Ureter (tissue), 1 donor: ENCODE measurements around the gene COL18A1. TPM values are rescaled to one million over a fixed set of nuclear protein-coding genes. Genes with fewer than 3 reads are reported as not detected.

Source experiments
- DNase-seq: peaks from one replicate; pipeline ENCODE4 v3.0.0-alpha.2; 2020; ENCODE audit warnings: low spot score
- total RNA-seq: library from RNA; stranded (reverse); gene quantifications from one replicate; pipeline ENCODE4 v1.2.4, GENCODE V29; 2023
- donor health status: DM: yes; HTN: yes; CAD: no.

Gene COL18A1
- total RNA-seq, 1 donor from 2014 or later: 90.4 TPM

DNA sequence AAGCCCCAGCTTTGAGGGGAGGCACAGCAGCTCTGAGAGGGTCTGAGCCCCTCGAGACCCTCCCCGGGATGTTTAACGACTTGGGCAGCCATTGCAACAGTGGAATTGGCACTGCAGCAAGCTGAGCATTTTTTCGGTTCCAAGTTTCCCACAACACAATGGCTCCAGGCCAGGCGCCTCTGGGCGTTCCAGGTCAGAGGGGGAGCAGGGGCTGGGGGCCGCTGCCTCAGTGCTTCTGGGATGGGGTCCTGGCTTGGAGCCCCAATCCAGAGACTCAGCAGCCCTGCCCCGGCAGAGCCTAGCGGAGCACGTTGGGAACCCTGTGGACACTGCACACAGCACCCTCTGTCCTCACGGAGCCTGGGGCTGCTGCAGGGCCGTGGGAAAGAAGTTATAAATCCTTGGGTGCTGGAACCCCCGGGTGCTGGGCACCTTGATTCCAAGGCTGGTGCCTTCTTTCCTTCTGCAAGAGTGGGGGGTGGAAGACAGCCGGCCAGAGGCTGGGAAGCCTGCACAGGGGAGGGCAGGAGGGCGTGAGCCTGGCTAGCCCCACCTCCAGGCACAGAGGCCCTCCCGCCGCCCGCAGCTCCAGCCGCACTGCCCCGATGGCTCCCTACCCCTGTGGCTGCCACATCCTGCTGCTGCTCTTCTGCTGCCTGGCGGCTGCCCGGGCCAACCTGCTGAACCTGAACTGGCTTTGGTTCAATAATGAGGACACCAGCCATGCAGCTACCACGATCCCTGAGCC lies 50.1 kb downstream of the COL18A1 start:
- peak; percentile 74 for DNase-seq

DNA sequence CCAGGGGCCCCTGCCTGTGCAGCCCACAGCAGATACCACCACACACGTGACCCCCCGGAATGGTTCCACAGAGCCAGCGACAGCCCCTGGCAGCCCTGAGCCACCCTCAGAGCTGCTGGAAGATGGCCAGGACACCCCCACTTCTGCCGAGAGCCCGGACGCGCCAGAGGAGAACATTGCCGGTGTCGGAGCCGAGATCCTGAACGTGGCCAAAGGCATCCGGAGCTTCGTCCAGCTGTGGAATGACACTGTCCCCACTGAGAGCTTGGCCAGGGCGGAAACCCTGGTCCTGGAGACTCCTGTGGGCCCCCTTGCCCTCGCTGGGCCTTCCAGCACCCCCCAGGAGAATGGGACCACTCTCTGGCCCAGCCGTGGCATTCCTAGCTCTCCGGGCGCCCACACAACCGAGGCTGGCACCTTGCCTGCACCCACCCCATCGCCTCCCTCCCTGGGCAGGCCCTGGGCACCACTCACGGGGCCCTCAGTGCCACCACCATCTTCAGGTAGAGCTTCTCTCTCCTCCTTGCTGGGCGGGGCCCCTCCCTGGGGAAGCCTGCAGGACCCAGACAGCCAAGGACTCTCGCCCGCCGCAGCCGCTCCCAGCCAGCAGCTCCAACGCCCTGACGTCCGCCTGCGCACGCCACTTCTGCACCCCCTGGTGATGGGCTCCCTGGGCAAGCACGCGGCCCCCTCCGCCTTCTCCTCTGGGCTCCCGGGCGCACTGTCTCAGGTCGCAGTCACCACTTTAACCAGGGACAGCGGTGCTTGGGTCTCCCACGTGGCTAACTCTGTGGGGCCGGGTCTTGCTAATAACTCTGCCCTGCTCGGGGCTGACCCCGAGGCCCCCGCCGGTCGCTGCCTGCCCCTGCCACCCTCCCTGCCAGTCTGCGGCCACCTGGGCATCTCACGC lies 51.0 kb downstream of the COL18A1 start:
- no peak for DNase-seq

DNA sequence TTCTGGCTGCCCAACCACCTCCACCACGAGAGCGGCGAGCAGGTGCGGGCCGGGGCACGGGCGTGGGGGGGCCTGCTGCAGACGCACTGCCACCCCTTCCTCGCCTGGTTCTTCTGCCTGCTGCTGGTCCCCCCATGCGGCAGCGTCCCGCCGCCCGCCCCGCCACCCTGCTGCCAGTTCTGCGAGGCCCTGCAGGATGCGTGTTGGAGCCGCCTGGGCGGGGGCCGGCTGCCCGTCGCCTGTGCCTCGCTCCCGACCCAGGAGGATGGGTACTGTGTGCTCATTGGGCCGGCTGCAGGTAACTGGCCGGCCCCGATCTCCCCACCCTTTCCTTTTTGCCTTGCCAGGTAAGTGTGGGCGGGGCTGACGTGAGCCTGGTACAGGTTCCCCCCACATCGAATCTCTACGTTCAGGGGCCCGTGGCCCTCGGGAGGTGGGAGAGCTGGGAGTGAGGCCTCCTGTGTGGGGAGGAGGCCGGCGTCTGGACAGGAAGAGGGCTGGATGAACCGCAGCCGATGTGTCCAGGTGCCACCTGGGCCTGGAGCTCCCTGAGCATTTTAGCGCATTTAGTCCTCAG lies 51.7 kb downstream of the COL18A1 start:
- no peak for DNase-seq

DNA sequence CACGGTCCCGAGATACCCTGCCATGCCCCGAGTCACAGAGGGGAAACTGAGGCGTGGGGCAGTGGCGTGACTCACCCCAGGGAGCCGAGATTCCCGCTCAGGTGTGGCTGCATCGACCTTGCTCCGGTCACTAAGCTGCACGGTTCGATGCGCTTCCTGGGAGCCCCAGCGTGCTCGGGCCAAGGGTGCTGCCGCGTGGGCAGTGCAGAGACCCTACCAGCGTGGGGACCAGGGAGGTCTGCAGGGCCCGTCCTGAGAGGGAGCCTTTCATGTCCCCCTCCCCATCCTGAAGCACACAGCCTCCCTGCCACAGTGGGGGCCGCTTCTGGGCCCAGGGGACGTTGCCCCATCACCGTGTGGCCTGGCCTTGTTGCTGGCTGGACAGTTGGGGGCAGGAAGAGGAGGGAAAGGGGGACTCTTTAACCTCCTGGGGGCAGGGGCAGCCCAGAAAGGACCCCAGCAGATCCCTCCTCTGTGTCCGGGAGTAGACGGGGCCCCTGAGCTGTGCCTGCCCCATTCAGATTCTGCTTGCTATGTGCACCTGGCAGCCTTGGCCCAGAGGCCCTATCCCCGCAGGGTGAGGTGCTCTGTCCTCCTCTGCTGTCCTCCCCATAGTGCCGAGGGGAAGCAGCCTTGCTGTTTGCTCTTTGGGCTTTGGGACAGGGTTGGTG lies 52.3 kb downstream of the COL18A1 start:
- DNase-seq: no peak

DNA sequence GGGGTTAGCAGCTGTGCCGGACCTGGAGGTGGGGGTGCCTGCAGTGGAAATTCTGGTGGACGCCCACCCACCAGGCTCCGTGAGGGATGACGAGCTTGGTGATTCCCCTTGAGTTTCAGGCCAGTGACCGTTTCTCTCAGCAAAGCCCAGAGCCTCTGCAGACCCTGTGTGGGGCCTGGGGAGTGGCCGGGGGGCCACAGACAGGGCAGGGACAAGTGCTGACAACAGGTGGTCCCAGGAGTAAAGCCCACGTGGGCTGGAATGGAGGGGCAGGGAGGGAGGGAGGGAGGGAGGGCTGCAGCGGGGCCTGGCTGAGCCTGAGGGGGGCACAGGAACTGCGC lies 52.8 kb downstream of the COL18A1 start:
- no peak for DNase-seq

DNA sequence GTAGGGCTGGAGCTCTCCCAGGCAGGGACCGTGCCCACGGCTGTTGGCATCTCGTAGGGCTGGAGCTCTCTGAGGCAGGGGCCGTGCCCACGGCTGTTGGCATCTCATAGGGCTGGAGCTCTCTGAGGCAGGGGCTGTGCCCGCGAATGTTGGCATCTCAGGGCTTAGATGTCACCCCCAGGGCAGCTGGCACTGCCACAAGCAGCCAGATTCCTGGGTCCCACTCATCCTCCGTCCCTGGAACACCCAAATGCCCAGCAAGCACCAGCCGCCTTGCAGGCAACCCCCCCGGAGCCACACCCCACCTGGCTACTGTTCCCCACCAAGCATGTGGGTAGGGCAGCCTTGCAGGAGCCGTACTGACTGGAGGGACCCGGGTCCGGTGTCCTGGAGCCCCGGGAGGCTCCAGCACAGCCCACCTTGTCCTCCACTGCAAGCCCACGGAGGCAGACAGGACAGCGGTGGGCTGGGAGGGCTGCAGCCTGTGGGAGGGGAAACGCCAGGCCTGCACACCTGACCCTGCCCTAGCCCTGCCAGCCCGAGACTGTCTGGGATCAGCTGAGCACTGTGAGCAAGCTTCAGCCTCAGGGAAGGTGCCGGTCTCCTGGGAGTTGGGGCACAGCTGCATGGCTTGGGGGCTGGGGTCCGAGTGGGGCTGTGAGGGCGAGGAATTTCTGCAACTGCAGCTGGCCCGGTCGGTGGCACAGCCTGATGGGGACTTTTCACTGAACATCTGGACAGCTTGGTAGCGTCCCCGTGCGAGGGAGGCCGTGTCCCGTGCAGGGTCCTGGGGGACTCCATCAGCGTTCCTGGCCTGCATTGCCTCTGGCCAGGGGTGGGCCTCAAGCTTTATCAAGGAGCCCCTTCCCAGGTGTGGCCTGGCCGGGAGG lies 53.6 kb downstream of the COL18A1 start:
- DNase-seq: no peak

DNA sequence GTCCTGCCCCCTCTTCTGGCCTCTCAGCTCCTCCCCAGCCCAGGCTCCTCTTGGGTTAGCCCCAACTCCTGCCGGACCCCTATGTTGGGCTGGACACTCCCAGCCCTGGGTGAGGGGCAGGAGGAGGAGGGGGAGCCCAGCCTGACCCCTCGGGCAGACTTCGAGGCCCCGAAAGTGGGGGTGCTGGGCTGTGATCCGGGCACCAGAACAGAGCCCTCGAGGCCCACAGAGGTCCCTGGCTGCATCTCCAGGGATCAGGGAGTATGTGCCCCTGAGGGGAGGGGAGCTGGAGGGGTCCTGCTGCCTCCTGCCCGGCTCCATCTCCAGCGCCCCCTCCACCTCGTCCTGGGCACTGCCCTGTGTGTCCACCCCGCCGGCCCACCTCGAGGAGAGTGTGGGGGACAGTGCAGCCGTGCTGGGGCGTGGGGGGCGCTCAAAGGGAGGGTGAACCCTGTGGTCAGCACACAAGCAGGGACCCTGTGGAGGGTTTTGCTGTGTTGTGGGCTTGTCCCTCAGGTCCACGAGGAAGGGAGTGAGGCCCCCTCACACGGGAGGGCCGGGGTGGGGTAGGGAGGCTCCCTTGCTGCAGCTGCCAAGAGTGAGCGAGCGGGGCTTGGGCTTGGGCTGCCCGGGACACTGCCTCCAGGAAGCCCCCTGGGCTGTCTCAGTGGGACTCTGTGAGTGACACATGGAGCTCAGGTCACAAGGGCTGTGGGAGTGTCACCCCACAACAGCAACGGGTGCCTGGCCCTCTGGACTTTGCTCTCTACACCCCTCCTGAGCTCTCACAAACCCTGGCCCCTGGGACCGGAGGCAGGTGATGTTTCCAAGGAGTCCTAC lies 54.4 kb downstream of the COL18A1 start:
- no peak for DNase-seq

DNA sequence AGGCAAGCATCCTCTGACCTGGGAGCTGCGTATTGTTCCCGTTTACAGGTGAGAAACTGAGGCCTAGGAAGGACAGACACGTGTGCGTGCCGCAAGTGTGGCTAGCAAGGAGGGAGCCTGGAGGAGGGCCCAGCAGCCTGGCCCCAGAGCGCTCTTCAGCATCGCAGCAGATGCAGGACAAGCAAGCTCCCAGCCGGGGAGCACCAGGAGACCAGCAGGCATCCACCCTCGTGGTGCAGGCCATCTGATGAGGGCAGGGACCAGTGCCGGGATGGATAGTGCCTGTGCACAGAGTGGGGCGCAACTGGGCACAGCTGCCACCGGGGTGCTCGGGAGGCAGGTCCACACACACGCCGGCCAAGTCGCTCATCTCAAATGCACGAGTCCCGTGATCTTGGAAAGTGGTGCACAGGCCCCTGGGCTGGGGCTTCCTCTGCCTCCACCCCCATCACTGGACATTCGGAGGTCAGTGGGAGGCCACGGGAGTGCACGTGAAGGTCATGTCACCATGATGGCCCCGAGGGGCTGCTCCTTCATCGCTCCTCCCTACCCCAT lies 55.1 kb downstream of the COL18A1 start:
- no peak for DNase-seq

DNA sequence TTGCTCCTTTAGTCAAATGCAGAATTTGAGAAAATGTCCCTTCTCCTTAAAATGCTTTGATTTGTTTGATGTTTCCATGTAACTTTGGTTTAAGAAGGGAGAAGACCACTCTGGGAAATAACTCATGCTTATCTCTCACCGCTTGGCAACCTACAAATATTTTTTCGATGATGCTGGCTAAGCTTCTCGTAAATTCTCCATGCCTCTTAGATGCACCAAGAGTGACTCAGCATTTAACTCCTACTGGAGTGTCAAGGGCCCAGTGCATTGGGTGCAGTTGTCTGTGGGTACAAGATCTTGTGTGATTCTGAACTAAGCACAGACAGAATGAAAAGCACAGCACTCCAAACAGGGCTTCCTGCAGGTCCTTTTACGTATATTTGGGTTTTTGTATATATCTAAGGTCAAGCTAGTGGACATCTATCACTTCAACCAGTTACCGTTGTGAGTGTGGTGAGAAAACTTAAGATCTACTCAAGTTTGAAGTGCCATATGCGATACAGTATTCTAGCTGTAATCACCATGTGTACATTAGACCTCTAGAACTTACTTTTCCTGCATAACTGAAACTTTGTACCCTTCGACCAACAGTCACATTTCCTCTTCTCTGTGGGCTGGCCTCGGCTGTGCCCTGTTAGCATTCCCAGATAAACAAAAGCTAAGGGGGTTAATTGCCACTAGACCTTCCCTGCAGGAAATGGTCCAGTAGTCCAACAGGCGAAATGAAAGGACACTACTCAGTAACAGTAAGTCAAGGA lies 55.8 kb downstream of the COL18A1 start:
- no peak for DNase-seq

DNA sequence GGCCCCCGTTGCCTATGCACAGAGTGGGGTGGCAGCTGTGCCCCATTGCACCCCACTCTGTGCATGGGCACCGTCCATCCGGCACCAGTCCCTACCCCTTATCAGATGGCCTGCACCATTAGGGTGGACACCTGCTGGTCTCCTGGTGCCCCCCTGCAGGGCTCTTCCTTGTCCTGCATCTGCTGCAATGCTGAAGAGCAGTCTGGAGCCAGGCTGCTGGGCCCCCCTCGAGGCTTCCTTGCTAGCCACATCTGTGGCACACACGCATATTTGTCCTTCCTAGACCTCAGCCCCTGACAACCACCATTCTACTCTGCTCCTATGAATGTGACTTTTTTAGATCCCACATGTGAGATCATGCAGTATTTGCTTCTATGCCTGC lies 56.4 kb downstream of the COL18A1 start:
- DNase-seq: no peak

DNA sequence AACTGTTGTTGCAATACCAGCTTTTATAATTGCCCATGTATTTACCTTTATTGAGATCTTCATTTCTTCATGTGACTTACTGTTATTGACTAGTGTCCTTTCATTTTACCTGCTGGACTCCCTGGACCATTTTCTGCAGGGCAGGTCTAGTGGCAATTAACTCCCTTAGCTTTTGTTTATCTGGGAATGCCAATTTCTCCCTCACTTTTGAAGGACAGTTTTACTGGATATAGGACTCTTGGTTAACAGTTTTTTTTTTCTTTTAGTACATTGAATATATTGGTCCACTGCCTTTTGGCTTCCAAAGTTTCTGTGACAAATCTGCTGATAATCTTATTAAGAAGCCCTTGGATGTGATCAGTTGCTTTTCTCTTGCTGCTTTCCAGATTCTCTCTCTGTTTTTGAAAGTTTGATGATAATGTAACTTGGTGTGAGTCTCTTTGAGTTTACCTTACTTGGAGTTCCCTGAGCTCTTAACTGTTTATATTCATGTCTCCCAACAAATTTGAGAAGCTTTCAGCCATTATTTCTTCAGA lies 56.9 kb downstream of the COL18A1 start:
- DNase-seq: no peak

DNA sequence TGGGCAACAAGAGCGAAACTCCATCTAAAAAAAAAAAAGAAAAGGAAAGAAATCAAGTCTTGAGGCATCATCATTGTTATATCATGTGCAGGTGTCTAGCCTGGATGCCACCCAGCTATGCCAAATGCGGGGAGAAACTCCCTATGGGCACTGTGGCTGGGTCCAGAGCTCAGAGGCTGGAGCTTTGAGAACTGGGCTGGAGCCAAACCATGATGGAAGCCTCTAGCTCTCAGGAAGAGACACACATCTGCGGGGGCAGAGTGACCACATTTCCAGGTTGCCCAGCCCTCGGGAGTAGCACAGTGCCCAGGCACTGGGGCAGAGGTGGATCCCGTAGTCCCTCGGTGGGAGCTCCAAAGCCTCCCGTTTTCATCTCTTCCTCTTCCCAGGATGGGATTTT lies 58.9 kb downstream of the COL18A1 start:
- DNase-seq: no peak

DNA sequence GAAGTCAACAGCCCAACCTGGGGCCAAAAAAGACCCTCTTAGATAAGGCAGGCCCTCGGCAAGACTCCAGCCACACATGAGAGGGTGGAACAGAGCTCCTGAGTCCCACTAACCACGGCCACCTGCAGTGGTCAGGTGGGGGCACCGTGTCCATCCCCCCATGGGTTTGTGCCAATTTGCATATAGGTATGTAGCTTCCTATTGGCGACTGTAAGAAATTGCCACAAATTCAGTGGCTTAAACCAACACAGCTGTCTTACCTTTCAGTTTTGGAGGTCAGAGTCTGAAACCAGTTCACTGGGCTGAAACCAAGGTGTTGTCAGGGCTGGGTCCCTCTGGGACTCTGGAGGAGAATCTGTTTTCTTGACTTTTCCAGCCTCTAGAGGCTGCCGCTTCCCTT lies 59.3 kb downstream of the COL18A1 start:
- DNase-seq: no peak

DNA sequence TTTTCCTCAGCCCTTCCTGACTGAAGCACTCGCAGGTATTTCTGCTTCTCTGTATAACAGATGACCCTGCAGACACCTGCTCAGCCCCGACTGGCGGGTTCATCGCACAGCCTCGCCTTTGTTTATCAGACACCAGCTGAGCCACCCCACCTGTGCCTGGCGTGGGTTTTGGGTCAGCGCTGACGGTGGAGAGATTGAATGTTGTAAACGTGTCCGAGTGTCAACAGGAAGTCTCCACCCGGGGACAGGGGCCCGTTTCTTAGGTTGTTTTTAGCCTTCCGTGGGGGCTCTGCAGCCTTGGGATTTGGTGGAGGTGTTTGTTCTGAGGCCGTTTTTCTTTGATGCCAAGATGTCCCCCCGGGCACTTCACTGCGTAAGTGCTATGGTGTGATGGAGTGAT lies 60.1 kb downstream of the COL18A1 start:
- no peak for DNase-seq

DNA sequence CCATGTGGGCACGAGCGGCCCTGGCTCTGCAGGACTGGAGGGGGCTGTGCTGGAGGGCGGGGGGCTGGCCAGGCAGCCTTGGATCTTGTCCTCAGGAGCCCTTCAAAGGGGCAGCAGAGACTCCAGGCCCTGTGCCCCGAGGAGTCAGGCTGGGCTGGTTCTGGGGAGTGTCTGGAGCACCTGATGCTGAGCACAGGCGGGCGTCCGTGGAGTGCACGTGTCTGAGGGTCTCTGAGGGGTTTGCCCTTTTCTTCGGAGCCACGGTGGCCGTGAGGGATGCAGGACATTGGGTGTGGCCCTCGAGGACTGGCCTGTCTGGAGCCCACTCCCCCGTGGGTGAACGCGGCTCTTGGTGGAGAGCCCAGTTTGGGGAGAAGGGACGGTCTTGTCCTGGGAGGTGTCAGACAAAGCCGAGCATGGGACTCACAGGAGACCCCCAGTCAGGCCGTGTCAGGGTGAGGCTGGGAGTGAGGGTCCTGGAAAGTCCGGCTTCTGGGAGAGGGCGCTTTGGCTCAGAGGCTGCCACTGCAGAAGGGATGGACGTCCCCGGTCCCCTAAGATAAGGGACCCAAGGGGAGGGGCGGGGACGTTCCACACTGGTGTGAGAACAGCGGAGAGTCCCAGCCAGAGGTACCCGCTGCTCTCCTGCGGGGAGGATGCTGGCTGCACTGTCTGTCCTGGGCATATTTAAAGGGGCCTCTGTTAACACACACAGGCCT lies 60.8 kb downstream of the COL18A1 start:
- no peak for DNase-seq

DNA sequence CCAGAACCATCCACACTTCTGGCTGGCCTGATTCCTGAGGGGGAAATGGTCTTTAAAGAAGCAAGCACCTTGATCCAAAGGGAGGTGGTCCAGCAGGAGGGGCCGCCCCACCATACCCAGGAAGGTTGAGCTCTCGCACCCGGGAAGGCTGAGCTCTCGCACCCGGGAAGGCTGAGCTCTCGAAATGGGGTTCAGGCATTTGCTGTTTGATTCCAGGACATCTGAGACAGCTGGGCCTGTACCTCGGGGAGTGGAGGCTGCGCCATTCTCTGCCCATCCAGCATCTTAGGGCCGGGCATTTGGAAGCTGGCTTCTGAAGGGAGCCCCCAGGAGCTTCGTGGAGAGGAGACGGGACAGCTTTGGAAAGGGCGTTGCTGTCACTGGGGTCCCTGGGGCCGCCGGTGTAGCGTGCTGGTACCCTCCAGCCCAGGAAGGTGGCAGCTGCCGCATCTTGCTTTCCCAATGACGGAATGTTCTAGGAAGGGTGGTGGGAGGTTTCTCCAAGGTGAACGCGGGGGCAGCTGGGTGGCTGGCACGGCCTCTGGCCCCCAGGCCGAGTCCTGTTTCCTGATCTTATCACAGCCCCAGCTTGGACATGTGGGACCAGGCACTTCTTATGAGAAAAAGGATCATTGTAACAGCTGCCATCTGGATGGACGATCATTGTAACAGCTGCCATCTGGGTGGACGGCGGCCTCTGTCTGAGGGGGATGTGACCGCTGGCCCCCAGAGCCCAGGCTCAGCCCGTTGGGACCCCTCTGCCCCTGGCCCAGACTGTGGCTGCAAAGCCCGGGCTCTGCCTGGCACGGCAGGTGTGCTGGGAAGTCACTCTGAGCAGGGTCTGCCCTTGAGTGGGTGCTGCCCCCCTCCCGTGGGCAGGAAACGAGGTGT lies 61.6 kb downstream of the COL18A1 start:
- DNase-seq: no peak

DNA sequence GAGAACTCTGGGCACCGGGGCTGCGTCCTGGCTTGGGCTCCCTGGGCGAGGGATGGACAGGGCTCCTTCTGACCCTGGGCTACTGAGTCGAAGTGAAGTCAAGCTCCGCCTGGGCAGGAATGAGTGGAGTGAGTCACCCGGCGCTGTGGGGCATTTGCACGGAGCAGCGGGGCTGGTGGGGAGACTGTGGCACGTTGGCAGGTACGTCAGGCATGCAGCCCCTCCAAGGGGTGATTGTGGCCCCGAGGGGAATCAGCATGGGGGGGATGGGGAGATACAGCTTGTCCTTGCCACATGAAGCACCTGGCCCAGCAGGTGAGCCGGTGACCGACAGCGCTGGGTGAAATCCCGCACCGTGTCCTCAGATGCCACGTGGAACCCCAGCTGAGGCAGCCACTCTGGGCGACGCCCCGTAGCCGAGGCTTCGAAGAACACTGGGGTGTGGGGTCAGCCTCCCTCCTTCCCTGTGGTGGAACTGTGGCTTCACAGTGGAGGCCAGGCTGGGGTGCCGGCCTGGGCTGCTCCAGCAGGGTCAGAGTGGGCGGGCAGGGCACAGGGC lies 62.3 kb downstream of the COL18A1 start:
- no peak for DNase-seq
